PFSK-1 (cell line): ENCODE data around the gene GNG4.

ENCODE experiments used
- FOXP2 ChIP-seq: optimal IDR thresholded peaks from 2 replicates; pipeline ENCODE3; 2011; ENCODE audit warnings: borderline replicate concordance, control low read depth, inconsistent platforms; ENCODE audit not compliant: insufficient read depth; ENCODE audit errors: extremely low read length, extremely low read depth
- POLR2AphosphoS5 ChIP-seq: IDR thresholded peaks from 2 replicates; pipeline ENCODE4 v1.6.1; 2012; ENCODE audit warnings: low read depth, mild to moderate bottlenecking, control low read depth, low read length, moderate library complexity
- SIN3A ChIP-seq: IDR thresholded peaks from 2 replicates; pipeline ENCODE4 v1.6.1; 2012; ENCODE audit warnings: mild to moderate bottlenecking, low read length, moderate library complexity, borderline replicate concordance; ENCODE audit not compliant: insufficient read depth
- TAF1 ChIP-seq: IDR thresholded peaks from 2 replicates; pipeline ENCODE4 v1.6.1; 2012; ENCODE audit warnings: low read length, control low read depth, borderline replicate concordance; ENCODE audit not compliant: insufficient read depth
- TF ChIP-seq, protein P1 (sequence below), 2 experiments: IDR thresholded peaks; 2 replicates each; pipeline versions ENCODE4 v1.6.1 to v1.8.0; 2011 to 2012; ENCODE audit warnings: low read depth in 2 of 2, low read length in 2 of 2, control low read depth in 1 of 2, inconsistent platforms in 1 of 2, mild to moderate bottlenecking in 1 of 2, moderate library complexity in 1 of 2; ENCODE audit not compliant: insufficient read depth in 1 of 2

Gene GNG4

DNA sequence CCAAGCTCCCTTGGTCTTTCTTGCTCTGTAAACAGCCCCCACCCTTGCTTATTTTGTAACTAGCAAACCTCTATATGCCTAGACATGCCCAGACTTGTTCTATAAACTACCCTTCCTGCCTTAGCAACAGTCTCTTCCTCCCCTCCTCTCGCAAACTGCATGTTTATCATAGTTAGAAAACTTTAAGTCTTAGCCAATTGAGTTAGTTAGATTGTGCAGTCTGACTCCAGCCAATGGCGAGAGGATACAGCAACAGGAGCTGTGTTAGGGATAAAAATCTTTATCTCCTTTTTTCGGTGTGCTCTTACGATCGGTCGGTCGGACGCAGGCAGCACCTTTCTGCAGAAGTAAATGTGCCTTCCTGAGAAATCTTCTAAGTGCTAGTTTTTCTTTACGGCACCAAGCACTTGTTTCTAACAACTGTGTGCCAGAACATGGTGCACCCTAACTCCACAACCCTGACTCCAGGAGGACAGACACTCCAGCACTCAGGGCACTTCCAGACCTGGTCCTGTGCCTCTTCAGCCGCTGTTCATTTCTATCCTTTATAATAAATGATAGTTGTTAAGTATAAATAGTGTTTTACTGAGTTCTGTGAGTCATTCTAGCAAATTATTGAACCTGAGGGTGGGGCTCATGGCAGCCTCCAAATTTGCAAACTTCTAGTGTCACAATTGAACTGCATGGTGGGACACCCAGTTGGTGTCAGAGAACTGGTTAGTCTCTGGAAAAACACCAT, 25.7 kb upstream of the GNG4 start:
- TF ChIP-seq, protein P1, sequence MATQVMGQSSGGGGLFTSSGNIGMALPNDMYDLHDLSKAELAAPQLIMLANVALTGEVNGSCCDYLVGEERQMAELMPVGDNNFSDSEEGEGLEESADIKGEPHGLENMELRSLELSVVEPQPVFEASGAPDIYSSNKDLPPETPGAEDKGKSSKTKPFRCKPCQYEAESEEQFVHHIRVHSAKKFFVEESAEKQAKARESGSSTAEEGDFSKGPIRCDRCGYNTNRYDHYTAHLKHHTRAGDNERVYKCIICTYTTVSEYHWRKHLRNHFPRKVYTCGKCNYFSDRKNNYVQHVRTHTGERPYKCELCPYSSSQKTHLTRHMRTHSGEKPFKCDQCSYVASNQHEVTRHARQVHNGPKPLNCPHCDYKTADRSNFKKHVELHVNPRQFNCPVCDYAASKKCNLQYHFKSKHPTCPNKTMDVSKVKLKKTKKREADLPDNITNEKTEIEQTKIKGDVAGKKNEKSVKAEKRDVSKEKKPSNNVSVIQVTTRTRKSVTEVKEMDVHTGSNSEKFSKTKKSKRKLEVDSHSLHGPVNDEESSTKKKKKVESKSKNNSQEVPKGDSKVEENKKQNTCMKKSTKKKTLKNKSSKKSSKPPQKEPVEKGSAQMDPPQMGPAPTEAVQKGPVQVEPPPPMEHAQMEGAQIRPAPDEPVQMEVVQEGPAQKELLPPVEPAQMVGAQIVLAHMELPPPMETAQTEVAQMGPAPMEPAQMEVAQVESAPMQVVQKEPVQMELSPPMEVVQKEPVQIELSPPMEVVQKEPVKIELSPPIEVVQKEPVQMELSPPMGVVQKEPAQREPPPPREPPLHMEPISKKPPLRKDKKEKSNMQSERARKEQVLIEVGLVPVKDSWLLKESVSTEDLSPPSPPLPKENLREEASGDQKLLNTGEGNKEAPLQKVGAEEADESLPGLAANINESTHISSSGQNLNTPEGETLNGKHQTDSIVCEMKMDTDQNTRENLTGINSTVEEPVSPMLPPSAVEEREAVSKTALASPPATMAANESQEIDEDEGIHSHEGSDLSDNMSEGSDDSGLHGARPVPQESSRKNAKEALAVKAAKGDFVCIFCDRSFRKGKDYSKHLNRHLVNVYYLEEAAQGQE (IDR thresholded peaks at IDR 0.05; ENCODE audit: insufficient read depth in 1 of 2, low read depth in 2 of 2, low read length in 2 of 2), result no peak
- TF ChIP-seq FOXP2, result no peak
- TF ChIP-seq TAF1, result no peak
- no peak for TF ChIP-seq POLR2AphosphoS5
- TF ChIP-seq SIN3A, result no peak

DNA sequence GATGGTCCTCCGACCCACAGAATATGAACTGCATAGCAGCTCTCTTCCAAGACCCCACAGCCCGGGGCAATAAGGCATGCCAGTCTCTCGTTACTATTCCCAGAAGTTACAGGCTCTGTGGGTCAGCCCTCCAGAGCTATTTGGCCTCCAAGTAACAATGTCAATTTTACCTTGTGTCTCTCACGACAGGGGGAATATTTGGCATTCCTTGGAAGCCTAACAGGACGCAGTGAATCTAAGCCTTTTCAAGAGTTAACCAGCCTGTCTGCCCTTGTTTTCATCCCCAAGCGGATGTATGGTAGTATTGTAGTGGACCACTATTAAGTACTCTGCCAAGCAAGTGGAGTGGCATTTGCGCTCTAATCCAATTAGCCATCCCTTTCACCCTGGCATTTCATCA, 24.4 kb upstream of the GNG4 start:
- TF ChIP-seq, protein P1 (IDR thresholded peaks at IDR 0.05; ENCODE audit: insufficient read depth in 1 of 2, low read depth in 2 of 2, low read length in 2 of 2), result no peak
- TF ChIP-seq FOXP2, result no peak
- no peak for TF ChIP-seq POLR2AphosphoS5
- no peak for TF ChIP-seq SIN3A
- TF ChIP-seq TAF1, result no peak

DNA sequence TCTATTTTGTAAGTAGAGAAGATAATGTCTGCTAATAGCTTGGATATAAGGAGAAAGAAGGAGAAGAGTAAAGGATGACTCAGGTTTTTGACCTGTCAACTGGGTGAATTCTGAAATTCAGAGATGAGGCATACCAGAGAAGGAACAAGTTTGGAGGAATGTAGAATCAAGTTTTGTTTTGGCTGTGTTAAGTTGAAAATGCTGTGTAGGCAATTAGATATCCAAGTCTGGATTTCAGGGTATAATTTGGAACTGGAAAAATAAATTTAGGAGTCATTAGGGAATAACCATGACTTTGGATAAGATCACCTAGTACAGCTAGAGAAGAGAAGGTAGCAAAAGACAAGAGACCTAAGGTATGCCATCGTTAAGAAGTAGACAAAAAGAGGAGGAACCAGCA, 22.4 kb upstream of the GNG4 start:
- no peak for TF ChIP-seq SIN3A
- no peak for TF ChIP-seq TAF1
- no peak for TF ChIP-seq POLR2AphosphoS5
- TF ChIP-seq, protein P1 (IDR thresholded peaks at IDR 0.05; ENCODE audit: insufficient read depth in 1 of 2, low read depth in 2 of 2, low read length in 2 of 2), result no peak
- no peak for TF ChIP-seq FOXP2

DNA sequence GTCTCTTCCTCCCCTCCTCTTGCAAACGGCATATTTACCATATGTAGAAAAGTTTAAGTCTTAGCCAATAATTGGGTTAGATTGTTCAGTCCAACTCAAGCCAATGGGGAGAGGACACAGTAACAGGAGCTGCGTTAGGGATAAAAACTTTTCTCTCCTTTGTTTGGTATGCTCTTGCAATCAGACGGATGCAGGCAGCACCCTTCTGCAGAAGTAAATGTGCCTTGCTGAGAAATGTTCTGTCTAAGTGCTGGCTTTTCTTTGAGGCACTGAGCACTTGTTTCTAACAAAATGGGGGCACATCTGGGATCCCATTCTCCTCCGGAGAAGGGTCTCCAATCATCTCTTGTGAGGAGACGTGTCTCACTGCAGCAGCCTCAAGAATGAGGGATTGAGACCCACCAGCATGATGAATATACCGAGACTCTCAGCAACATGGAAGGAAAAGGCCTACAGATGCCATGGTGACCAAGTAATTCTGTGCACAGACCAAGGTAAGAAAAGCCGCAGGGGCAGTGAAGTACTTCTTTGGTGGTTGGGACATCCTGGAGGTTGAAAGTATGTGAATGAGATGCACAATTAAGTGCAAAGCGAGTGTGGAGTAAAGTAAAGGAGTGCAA, 20.7 kb upstream of the GNG4 start:
- TF ChIP-seq TAF1, result no peak
- TF ChIP-seq, protein P1 (IDR thresholded peaks at IDR 0.05; ENCODE audit: insufficient read depth in 1 of 2, low read depth in 2 of 2, low read length in 2 of 2), result no peak
- TF ChIP-seq FOXP2, result no peak
- no peak for TF ChIP-seq POLR2AphosphoS5
- no peak for TF ChIP-seq SIN3A
